ENCODE data around the gene HOXD9. TPM values are rescaled to one million over a fixed set of nuclear protein-coding genes. Genes with fewer than 3 reads are reported as not detected.

Gene HOXD9
- total RNA-seq, 1 donor from 2014 or later, result not detected

- Mint-ChIP-seq H3K27me3 (peaks cover 77% of the 10 kb centered on the region), H3K4me3 (no peak overlapping the region), H3K27ac (no peak overlapping the region), H3K36me3 (ENCODE audit: low read depth) (no peaks in the 10 kb centered on the region), H3K9me3 (no peaks in the 10 kb centered on the region), H3K4me1 (peaks cover 3% of the 10 kb centered on the region)
- intact Hi-C loops (cut with micrococcal nuclease), result loop anchor here (5.0 to 10.0 kb wide), 3 partner anchors 510 to 1005 kb away; no protein-coding TSS in a partner anchor
- no peak for DNase-seq
Observed at GRCh38 chr2:176142281-176142680, 19.8 kb downstream of the HOXD9 start.

- Mint-ChIP-seq H3K9me3 (no peaks in the 10 kb centered on the region), H3K27me3 (peaks cover 80% of the 10 kb centered on the region), H3K4me3 (no peak overlapping the region), H3K27ac (no peak overlapping the region), H3K36me3 (ENCODE audit: low read depth) (no peaks in the 10 kb centered on the region), H3K4me1 (peaks cover 3% of the 10 kb centered on the region)
- DNase-seq, result no peak
- intact Hi-C loops (cut with micrococcal nuclease), result loop anchor here (10.0 kb wide), 1 partner anchor 669 kb away; no protein-coding TSS in a partner anchor
Observed at GRCh38 chr2:176145085-176145969, 22.8 kb downstream of the HOXD9 start.

GRCh38 chr2:176146101-176146500 is 23.6 kb downstream of the HOXD9 start:
- Mint-ChIP-seq H3K9me3 (no peaks in the 10 kb centered on the region), H3K36me3 (ENCODE audit: low read depth) (no peaks in the 10 kb centered on the region), H3K27me3 (peaks cover 83% of the 10 kb centered on the region), H3K4me1 (peaks cover 3% of the 10 kb centered on the region), H3K27ac (no peak overlapping the region), H3K4me3 (no peak overlapping the region)
- intact Hi-C loops (cut with micrococcal nuclease), result loop anchor here (10.0 kb wide), 1 partner anchor 669 kb away; no protein-coding TSS in a partner anchor
- DNase-seq, result no peak

GRCh38 chr2:176146645-176147044 is 24.1 kb downstream of the HOXD9 start:
- DNase-seq, result no peak
- Mint-ChIP-seq H3K9me3 (no peaks in the 10 kb centered on the region), H3K27me3 (peaks cover 82% of the 10 kb centered on the region), H3K27ac (no peak overlapping the region), H3K4me3 (no peak overlapping the region), H3K4me1 (no peaks in the 10 kb centered on the region), H3K36me3 (ENCODE audit: low read depth) (no peaks in the 10 kb centered on the region)
- intact Hi-C loops (cut with micrococcal nuclease), result loop anchor here (10.0 kb wide), 1 partner anchor 668 kb away; no protein-coding TSS in a partner anchor

- H3K36me3 Mint-ChIP-seq (ENCODE audit: low read depth), result no peaks in the 10 kb centered on the region
- H3K4me3 Mint-ChIP-seq, result no peak overlapping the region
- DNase-seq, result no peak
- H3K9me3 Mint-ChIP-seq, result no peaks in the 10 kb centered on the region
- H3K27ac Mint-ChIP-seq, result no peak overlapping the region
- intact Hi-C loops (cut with micrococcal nuclease), result loop anchor here (10.0 kb wide), 1 partner anchor 667 kb away; no protein-coding TSS in a partner anchor
- H3K4me1 Mint-ChIP-seq, result no peaks in the 10 kb centered on the region
- H3K27me3 Mint-ChIP-seq, result peaks cover 79% of the 10 kb centered on the region
Observed at GRCh38 chr2:176147210-176147799, 24.8 kb downstream of the HOXD9 start.

GRCh38 chr2:176147800-176148496 is 25.4 kb downstream of the HOXD9 start:
- Mint-ChIP-seq H3K36me3 (ENCODE audit: low read depth) (no peaks in the 10 kb centered on the region), H3K27me3 (peaks cover 82% of the 10 kb centered on the region), H3K4me1 (no peaks in the 10 kb centered on the region), H3K9me3 (no peaks in the 10 kb centered on the region), H3K4me3 (no peak overlapping the region), H3K27ac (no peak overlapping the region)
- intact Hi-C loops (cut with micrococcal nuclease), result loop anchor here (10.0 kb wide), 1 partner anchor 667 kb away; no protein-coding TSS in a partner anchor
- no peak for DNase-seq

DNA sequence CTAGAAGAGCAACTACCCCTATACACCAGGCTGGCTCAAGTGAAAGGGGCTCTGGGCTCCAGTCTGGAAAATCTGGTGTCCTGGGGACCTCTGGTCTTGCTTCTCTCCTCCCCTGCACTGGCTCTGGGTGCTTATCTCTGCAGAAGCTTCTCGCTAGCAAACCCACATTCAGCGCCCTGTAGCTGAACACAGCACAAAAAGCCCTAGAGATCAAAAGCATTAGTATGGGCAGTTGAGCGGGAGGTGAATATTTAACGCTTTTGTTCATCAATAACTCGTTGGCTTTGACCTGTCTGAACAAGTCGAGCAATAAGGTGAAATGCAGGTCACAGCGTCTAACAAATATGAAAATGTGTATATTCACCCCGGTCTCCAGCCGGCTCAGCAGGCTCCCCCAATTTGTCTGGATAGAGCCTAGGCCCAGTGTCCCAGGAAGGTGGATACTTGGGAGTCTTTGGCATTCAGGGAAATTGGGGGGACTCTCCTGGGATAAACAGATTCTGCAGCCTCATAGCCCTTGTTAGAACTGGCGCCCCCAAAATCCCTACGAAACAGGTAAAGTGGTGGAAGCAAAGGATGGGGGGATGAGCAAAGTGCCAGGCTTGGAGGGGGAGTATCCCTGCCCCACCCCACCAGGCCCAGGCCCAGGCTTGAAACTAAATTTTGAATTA is 26.4 kb downstream of the HOXD9 start:
- no peak overlapping the region for H3K27ac Mint-ChIP-seq
- H3K36me3 Mint-ChIP-seq (ENCODE audit: low read depth), result no peaks in the 10 kb centered on the region
- no peaks in the 10 kb centered on the region for H3K4me1 Mint-ChIP-seq
- H3K27me3 Mint-ChIP-seq, result peaks cover 83% of the 10 kb centered on the region
- intact Hi-C loops (cut with micrococcal nuclease), result loop anchor here (10.0 kb wide), 1 partner anchor 666 kb away; no protein-coding TSS in a partner anchor
- H3K9me3 Mint-ChIP-seq, result no peaks in the 10 kb centered on the region
- H3K4me3 Mint-ChIP-seq, result no peak overlapping the region
- no peak for DNase-seq

GRCh38 chr2:176149481-176149938 is 27.0 kb downstream of the HOXD9 start:
- Mint-ChIP-seq H3K9me3 (no peaks in the 10 kb centered on the region), H3K4me3 (no peak overlapping the region), H3K4me1 (no peaks in the 10 kb centered on the region), H3K27me3 (peaks cover 86% of the 10 kb centered on the region), H3K36me3 (ENCODE audit: low read depth) (no peaks in the 10 kb centered on the region), H3K27ac (no peak overlapping the region)
- intact Hi-C loops (cut with micrococcal nuclease), result loop anchor here (10.0 kb wide), 1 partner anchor 665 kb away; no protein-coding TSS in a partner anchor
- no peak for DNase-seq

GRCh38 chr2:176149939-176150583 is 27.5 kb downstream of the HOXD9 start:
- peaks cover 87% of the 10 kb centered on the region for H3K27me3 Mint-ChIP-seq
- no peaks in the 10 kb centered on the region for H3K9me3 Mint-ChIP-seq
- no peaks in the 10 kb centered on the region for H3K4me1 Mint-ChIP-seq
- intact Hi-C loops (cut with micrococcal nuclease), result loop anchor here (10.0 kb wide), 1 partner anchor 665 kb away; no protein-coding TSS in a partner anchor
- DNase-seq, result no peak
- no peak overlapping the region for H3K4me3 Mint-ChIP-seq
- H3K27ac Mint-ChIP-seq, result no peak overlapping the region
- no peaks in the 10 kb centered on the region for H3K36me3 Mint-ChIP-seq (ENCODE audit: low read depth)

DNA sequence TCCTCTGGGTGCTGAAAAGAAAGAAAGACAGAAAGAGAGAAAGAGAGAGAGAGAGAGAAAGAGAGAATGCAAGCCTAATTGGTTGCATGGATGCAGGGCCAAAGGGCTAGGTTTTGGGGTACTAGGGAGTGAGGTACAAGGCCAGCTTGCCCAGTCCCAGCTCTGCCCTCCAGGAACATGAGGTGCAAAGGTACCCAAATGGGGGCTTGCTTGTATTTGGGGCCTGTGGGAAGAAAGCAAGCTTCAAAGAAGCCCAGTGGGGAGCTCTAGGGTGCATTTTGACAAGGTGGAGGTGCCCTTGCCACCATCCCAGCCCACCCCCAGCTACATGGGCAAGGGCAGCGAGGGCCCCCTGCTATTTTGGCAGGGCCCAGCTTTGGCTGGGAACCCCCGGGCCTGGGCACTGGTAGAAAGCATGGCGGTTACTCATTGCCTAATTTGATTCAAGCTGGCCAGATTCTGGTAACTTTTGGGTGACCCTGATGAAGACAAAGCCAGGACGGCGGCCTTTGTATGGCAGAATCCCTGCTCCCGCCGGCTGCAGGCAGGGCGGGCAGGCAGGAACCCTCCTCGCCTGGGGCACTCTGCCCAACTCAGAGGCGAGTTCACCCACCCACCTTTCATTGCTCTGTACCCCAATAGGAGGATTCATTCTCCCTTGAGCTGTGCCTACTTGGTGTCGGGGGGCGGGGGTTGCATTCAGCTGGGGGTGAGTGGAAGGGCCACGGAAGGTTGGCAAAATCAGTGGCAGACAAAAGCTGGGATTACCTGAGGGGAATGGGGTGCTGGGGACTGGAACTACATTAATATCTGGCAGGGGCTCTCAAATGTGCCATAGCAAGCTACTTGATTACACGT is 28.3 kb downstream of the HOXD9 start:
- intact Hi-C loops (cut with micrococcal nuclease), result no loop called here
- Mint-ChIP-seq H3K4me3 (no peak overlapping the region), H3K27ac (no peak overlapping the region), H3K9me3 (no peaks in the 10 kb centered on the region), H3K36me3 (ENCODE audit: low read depth) (no peaks in the 10 kb centered on the region), H3K4me1 (no peaks in the 10 kb centered on the region), H3K27me3 (peaks cover 87% of the 10 kb centered on the region)
- no peak for DNase-seq

DNA sequence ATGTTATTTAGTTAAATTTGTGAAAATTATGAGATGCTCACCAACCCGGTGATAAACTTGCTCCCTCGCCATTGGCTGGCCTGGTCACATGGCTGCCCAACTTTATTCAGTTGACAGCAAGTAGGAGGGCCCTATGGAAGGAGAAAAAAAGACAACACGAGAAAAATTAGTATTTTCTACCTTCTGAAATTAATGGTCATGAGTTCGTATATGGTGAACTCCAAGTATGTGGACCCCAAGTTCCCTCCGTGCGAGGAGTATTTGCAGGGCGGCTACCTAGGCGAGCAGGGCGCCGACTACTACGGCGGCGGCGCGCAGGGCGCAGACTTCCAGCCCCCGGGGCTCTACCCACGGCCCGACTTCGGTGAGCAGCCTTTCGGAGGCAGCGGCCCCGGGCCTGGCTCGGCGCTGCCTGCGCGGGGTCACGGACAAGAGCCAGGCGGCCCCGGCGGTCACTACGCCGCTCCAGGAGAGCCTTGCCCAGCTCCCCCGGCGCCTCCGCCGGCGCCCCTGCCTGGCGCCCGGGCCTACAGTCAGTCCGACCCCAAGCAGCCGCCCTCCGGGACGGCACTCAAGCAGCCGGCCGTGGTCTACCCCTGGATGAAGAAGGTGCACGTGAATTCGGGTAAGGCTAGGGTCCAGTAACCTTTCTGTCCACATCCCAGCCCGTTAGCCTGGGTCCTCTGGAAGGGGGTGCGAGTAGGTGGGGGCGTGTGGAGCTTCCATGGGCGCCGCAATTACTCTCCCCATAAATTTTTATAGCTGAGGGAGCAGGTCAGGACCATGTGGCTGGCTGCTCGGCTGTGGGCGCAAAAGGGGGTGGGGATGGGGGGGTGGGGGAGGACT is 29.1 kb downstream of the HOXD9 start, which contains the start of gene HOXD4:
HOXD4 (plus strand) TSS at position 109 of the 846 bp plus-strand sequence; CDS start at position 193, 84 bp downstream.
- H3K4me3 Mint-ChIP-seq, result no peak within 1 kb of the TSS
- intact Hi-C loops (cut with micrococcal nuclease), result no loop called here
- peaks cover 86% of the 10 kb centered on the region for H3K27me3 Mint-ChIP-seq
- no peak within 1 kb of the TSS for H3K27ac Mint-ChIP-seq
- no peaks in the 10 kb centered on the region for H3K4me1 Mint-ChIP-seq
- H3K9me3 Mint-ChIP-seq, result no peaks in the 10 kb centered on the region
- no peak for DNase-seq
- no peaks in the 10 kb centered on the region for H3K36me3 Mint-ChIP-seq (ENCODE audit: low read depth)
